ENCODE measurements around the gene PPTC7.

DNA sequence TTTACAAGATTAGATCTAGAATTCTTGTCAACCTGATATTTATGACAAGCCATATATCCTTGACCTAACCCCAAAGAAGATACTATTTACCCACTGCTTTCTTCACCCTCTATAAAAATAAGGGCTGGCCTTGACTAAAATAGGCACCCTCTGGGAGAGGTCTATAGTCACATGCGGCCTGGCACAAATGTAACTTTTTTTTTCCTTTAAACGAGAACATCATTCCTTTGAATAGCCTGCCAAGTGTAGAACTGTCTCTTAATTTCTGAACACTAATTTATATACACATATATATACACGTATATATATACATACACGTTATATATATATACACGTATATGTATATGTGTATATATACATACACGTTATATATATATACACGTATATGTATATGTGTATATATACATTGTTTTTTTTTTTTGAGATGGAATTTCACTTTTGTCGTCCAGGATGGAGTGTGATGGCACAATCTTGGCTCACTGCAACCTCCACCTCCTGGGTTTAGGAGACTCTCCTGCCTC, 18.6 kb downstream of the PPTC7 start:
- no peak for TF ChIP-seq CTCF (IDR thresholded peaks at IDR 0.05)
- TF ChIP-seq ZFX (IDR thresholded peaks at IDR 0.05; ENCODE audit: borderline replicate concordance) = no peak
